ENCODE data around the gene SH3RF1. TPM values are rescaled to one million over a fixed set of nuclear protein-coding genes. Genes with fewer than 3 reads are reported as not detected.

SH3RF1 gene
- polyA plus RNA-seq, 1 donor = 20.3 TPM

DNA sequence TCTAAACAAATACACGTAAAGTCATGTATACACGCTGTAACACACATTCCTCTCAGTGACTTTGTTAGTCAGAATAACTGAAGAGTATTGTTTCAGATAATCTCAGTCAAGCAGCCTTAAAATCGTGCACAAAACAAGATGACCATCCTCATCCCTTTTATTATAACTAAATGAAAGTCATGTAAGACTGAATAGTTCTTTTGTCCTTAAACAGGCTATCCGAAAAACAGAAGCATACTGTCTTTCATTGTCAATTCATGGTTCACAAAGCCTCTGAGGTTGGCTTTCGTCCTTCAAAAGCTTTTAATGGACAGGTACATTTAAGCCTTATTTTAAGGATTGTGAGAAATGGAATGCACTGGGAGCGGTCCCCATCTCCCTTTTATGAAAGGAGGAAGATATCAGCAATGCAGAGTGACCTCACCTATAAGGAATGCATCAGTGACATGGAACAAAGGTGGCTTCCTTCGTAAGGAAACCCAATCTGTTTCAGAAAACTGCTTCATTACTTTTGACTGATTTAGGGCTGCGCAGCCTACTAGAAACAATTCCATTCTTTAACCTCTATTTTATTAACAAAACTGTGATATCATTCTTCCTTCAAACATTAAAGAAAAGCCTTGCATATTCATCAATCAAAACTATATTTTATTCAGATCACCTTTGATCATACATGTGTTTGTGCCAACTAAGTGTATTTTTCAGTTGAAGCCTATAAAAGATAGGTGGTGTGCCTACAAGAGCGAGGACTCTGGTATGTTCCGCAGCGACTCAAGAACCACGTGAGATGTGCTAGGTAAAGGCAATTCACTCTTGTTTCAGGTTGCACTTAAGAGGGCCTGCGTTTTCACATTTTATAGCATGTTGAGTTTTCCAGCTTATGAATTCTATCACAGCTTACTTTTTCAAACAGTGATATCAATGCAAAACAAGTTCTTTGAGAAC lies 19.2 kb downstream of the SH3RF1 start:
- DNase-seq = no peak

DNA sequence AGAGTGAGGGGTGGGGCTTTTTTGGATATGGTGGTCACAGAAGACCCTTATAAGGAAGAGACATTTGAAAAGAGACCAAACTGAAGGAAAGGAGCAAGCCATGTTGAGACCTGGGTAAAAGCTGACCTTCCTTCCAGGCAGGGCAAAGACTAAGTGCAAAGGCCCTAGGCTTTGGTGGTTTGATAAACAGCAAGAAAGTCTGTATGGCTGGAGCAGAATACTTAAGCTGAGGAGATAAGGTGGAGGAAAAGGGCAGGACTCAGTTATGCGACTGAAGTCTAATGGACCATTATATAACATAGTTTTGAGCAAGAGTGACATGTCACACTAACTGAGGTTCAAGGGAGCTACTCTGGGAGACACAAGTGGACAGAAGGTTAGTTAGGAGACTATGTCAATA lies 20.0 kb downstream of the SH3RF1 start:
- DNase-seq = no peak

DNA sequence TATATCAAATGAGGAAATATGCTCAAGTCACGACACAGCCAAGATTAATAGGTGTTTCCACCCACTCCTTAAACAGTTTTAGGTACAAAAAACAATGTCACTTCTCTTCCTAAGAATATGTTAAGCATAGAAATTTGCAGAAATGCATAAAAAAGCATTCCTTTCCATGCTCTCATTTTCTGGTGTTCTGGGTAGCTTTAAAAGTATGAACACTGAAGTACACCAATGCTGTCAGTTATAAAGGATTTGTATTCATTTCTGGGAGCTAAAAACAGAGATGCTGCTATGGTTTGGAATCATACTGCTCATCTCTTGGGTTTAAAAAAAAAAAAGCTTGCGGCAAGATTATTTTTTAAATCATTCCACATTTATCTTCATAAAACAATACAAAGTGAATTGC lies 20.8 kb downstream of the SH3RF1 start:
- no peak for DNase-seq

- DNase-seq = no peak
Observed at GRCh38 chr4:169249214-169249973, 21.4 kb downstream of the SH3RF1 start.

DNA sequence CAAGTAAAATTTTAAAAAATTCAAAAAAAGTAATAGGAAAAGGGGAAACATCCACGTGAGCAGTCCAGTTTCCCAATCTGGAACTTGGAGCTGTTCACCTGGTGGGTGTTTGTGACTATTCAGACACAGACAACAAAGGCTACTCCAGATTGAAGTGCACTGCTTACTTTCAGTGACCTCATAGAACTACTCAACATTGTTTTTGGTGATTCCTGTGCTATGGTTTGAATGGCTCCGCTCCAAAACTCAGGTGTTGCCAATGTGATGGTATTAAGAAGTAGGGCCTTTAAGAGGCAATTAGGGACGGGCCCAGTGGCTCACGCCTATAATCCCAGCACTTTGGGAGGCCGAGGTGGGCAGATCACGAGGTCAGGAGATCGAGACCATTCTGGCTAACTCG lies 22.1 kb downstream of the SH3RF1 start:
- DNase-seq = no peak

GRCh38 chr4:169246957-169247396 lies 23.8 kb downstream of the SH3RF1 start:
- DNase-seq = no peak

GRCh38 chr4:169246279-169246678 lies 24.5 kb downstream of the SH3RF1 start:
- no peak for DNase-seq

- no peak for DNase-seq
Observed at GRCh38 chr4:169245061-169245460, 25.7 kb downstream of the SH3RF1 start.

- no peak for DNase-seq
Observed at GRCh38 chr4:169243825-169244609, 26.7 kb downstream of the SH3RF1 start.

- no peak for DNase-seq
Observed at GRCh38 chr4:169241464-169241863, 29.3 kb downstream of the SH3RF1 start.

DNA sequence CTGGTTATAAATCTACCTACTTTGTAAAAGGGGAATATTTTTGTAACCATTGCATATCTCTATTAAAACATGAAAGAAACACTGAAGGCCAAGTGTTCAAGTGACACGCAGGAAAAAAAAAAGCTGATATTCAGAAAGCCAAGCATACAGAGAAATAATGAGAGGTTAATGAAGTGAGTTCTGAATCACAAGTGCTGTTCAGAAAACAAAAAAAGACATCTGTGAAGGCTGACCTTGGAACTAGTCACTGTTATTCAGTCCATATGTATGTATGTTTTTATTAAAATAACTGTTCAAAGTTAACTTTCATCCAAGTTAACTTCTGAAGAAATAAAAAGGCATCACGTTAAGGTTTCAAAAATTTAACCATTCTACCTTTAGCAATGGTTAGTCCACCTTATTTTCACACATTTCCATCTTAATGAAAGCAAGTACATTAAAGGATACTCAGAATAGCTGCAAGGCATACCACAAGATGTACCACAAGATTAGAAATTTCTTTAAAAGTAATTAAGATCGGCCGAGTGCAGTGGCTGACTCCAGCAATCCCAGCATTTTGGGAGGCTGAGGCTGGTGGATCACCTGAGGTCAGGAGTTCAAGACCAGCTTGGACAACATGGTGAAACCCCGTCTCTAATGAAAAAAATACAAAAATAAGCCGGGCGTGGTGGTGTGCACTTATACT lies 31.4 kb downstream of the SH3RF1 start:
- no peak for DNase-seq

DNA sequence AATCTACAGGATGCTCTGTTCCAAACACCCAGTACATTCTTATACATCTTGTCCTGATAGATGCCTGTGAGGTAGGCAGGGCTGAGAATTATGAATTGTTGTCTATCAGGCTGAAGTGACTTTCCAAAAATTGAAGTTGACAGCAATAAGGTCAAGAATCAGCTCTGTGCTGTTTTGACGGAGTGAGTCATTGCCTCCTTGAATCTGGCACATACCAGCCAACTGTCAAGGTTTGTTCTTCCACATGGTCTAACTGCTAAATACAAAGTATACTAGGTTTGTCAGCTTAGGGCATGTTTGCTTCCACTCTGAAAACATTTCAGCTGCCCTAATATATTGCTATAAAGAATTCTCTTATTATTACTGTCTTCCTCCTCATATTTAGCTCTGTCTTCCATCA lies 32.3 kb downstream of the SH3RF1 start:
- DNase-seq = no peak

- peak; percentile 32 for DNase-seq
Observed at GRCh38 chr4:169236873-169237626, 33.7 kb downstream of the SH3RF1 start.

DNA sequence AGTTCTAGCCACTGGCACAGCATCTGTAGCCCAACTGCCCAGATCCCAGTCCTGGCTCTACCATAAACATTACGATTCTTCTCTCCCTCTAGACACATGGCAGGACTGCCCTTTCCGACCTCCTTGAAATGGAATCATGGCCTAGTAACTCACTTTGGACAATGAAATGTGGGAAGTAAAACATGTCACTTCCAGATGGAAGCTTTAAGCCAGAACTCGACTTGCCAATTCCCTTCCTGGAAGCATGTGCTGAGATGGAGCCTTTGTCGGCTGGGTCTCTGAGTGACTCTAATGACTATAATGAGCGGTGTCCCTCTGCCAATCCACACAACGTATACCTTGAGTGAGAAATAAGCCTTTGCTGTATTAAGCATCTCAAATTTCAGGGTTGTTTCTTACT lies 34.7 kb downstream of the SH3RF1 start:
- no peak for DNase-seq

DNA sequence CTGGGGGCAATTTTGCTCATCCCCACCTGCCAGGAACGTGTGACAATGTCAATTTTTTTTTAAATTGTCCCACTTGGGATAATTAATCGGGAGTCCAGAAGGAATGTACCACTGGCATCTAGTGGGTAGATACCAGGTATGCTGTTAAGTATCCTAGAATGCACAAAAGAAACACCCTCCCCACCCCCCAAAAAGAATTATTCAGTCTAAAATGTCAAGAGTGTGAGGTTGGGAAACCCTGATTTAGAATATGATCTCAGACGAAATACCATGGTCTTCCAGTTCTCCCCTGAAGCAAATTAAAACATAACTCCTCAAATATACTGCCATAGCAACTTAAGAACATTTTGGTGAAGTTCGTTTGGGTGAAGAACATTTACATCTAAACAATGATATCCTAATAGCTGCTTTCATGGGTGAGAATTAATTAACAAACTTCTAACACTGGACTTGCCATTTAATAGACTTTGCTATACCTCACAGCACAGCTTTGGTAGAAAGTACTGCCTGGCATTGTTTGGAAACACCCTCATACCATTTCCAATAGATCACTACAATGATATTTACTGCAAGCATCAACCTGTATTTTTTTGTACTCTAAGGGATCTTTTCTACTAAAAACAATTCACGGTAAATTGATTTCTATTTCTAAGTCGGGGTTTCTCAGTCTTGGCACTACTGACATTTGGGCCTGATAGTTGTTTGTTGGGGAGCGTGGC lies 36.5 kb downstream of the SH3RF1 start:
- no peak for DNase-seq

DNA sequence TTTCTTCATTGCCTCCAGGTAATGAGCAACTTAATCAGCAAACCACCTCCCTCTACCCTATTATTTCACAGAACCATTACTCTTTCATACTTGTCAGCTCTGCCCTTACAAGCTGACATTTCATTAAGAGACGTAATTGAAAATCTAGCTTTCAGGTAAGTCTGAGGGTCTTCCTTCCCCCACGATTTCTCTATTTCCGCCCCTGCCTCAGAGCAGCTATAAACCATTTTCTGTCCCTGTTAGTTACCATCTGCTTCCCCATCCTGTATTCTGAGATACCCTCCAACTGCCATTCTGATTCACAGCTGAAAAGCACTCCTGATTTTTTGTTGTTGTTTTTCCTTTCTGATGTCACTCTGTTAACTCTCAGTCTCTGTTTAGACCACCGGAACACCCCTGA lies 37.1 kb downstream of the SH3RF1 start:
- DNase-seq = no peak

DNA sequence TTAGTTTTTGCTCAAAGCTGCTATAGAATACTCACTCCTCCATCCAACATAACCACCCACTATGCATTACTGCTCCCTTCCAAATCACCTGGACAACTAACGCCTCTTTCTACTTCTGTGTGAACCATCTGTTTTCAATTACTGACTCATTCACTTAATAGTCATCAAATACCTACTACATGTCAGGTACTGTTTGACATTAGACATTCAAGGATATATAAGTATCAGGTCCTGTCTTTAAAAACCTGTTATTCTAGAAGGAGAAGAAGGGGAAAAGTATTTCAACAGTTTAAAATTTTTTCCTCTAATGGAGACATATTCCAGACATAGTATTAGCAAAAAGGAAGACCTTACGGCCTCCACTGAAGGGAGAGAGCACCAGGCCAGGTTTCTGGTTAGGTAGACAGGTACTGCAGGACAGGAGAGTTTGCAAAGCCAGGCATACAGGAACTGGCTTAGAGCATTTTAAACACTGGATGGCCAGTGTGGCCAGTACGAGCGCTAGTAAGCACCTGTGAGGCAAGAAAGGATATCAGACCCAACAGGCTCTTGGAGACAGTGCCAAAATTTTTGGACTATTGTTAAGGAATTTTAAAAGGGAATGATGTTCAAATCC lies 39.0 kb downstream of the SH3RF1 start:
- DNase-seq = no peak

DNA sequence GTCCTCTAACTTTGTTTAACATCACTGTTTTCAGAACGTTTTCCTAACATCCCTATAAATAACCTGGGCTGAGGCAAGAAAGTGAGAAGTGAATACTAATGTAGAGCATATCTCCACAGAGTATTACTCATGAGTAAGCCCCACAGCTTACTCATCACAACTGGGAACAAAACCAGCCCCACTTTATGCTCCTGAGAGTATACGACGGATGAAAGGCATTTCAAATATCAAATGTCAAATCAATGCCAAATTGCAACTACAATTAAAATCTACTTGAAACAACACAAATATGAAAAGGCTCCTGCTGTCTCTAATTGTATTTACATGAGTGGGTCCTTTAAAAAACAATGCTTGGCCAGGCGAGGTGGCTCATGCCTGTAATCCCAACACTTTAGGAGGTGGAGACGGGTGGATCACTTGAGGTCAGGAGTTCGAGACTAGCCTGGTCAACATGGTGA lies 41.2 kb downstream of the SH3RF1 start:
- DNase-seq = no peak

- no peak for DNase-seq
Observed at GRCh38 chr4:169228076-169228475, 42.7 kb downstream of the SH3RF1 start.

DNA sequence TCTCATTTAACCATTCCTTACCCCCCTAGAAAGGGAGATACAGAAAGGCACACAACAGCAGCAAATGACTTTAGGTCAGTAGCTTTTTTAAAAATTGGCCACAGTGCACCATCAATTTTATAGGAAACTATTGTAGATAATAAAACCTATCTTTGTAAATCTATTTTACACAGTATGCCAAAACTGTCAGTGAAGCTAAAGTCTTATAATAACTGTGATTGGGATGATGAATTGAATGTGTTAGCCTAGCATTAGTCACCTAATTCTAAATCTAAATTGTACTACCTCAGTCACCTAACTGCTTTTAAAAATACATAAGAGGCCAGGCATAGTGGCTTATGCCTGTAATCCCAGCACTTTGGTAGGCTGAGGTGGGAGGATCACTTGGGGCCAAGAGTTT lies 44.2 kb downstream of the SH3RF1 start:
- no peak for DNase-seq
